Heart left ventricle (tissue), 13 donors: ENCODE measurements around the gene BCKDHB.

Source experiments
- CTCF ChIP-seq, 12 donors: fragments of 200-600 bp; sonication (generic) in 4 of 12; IDR thresholded peaks; one replicate each; pipeline versions ENCODE4 v1.5.0 to v1.8.0; 2018 to 2022; ENCODE audit warnings: antibody characterized with exemption in 12 of 12, mild to moderate bottlenecking in 5 of 12
- POLR2A ChIP-seq, 2 donors: fragments of 450-650 bp; IDR thresholded peaks; one replicate each; pipeline ENCODE4 v1.6.1; 2017; ENCODE audit warnings: antibody characterized with exemption in 2 of 2, mild to moderate bottlenecking in 2 of 2, moderate library complexity in 2 of 2
- donor health status: ischemic (EF 13 %, LVEDD 7.1; RV severe dilation, severe dysfunction).
- donor health status: DM: no; HTN: yes; CAD: no.
- donor health status: DM: no; HTN: no; CAD: no.
- donor health status: ischemic (EF 25% LVEDD 6.9; RV normal size, moderate dysfunction).
- donor health status: ischemic (EF 25% LVEDD 5.7; RV mildly dilated, moderate dysfunction).
- donor health status: ischemic (EF 35%, LVEDD 5.7; RV mildly dilated, moderate dysfunction).
- donor health status: nonischemic (EF 11% LVEDD 7.7; RV severe dilation, severe dysfunction).
- donor health status: DM: yes; HTN: yes; CAD: no.
- donor health status: PGD.
- donor health status: ischemic (EF 29% LVEDD 5.4; RV normal size, mild dysfunction).
- donor health status: nonischemic (EF 23%, LVEDD 6.1; RV moderate dilation, normal function).

GRCh38 chr6:80340280-80340679 is 233.8 kb downstream of the BCKDHB start:
- TF ChIP-seq POLR2A (IDR thresholded peaks at IDR 0.05), result no peak
- TF ChIP-seq CTCF (IDR thresholded peaks at IDR 0.05), result no peak
